HEK293 (cell line): ENCODE measurements around the gene IFNGR1.
"Not testable (repeated sequence)": the region's sequence is repeated elsewhere in the genome, so short reads cannot be mapped to it uniquely, and the experiment has no call there.

Experiments used
- CTCF ChIA-PET: fragments of 350-600 bp; formaldehyde crosslinking; extraction: SDS; loops from one replicate; lab custom pipeline; 2021; ENCODE audit warnings: antibody characterized with exemption; lab: Yijun Ruan, JAX
- POLR2A ChIA-PET: fragments of 300-600 bp; formaldehyde crosslinking; extraction: SDS; loops from one replicate; lab custom pipeline; 2020; ENCODE audit warnings: antibody characterized with exemption, inconsistent platforms; lab: Yijun Ruan, JAX
- H3K27ac ChIP-seq: fragments of 200-500 bp; sonication (Bioruptor generic); 2 replicates; pipeline ENCODE4 v1.5.1; 2014; ENCODE audit warnings: low read depth, low read length, control low read depth, inconsistent platforms; ENCODE audit errors: extremely low read depth
- H3K36me3 ChIP-seq, 2 experiments: fragments of 200-500 bp in 1 of 2; sonication (Bioruptor generic) in 1 of 2; 1 replicate in 1 of 2; 2 replicates in 1 of 2; pipeline ENCODE4 v1.5.1; 2014 to 2017; ENCODE audit warnings: inconsistent platforms in 2 of 2, low read length in 2 of 2; ENCODE audit not compliant: control insufficient read depth in 2 of 2, insufficient read depth in 1 of 2
- H3K4me1 ChIP-seq: fragments of 200-500 bp; sonication (Bioruptor generic); 2 replicates; pipeline ENCODE4 v1.5.1; 2014; ENCODE audit warnings: mild to moderate bottlenecking, low read length, inconsistent platforms; ENCODE audit not compliant: control insufficient read depth, insufficient read depth
- H3K4me3 ChIP-seq: 2 replicates; pipeline ENCODE4 v1.5.1; 2011; ENCODE audit warnings: low read depth, mild to moderate bottlenecking, control low read depth, low read length, moderate library complexity
- H3K9me3 ChIP-seq: fragments of 200-500 bp; sonication (Bioruptor generic); 2 replicates; pipeline ENCODE4 v1.5.1; 2014; ENCODE audit warnings: low read depth, low read length, inconsistent platforms; ENCODE audit not compliant: control insufficient read depth, insufficient read depth
- ATF2 ChIP-seq: fragments of 450-650 bp; formaldehyde crosslinking; IDR thresholded peaks from 2 replicates; pipeline ENCODE4 v1.5.1; 2016; ENCODE audit warnings: missing biosample characterization, missing genetic modification characterization, low read depth
- IKZF3 ChIP-seq: fragments of 450-650 bp; IDR thresholded peaks from 2 replicates; pipeline ENCODE4 v1.5.0; 2018; ENCODE audit warnings: missing biosample characterization, mild to moderate bottlenecking, missing genetic modification characterization, moderate library complexity
- KLF1 ChIP-seq: fragments of 450-650 bp; formaldehyde crosslinking; IDR thresholded peaks from 2 replicates; pipeline ENCODE4 v1.5.1; 2016; ENCODE audit warnings: missing biosample characterization, missing genetic modification characterization
- KLF9 ChIP-seq: fragments of 450-650 bp; formaldehyde crosslinking; IDR thresholded peaks from 2 replicates; pipeline ENCODE4 v1.5.1; 2016; ENCODE audit warnings: missing biosample characterization, missing genetic modification characterization, low read depth
- PRDM1 ChIP-seq: fragments of 450-650 bp; formaldehyde crosslinking; IDR thresholded peaks from 2 replicates; pipeline ENCODE4; 2016; ENCODE audit warnings: missing biosample characterization, missing genetic modification characterization
- SALL2 ChIP-seq: fragments of 450-650 bp; formaldehyde crosslinking; IDR thresholded peaks from 2 replicates; pipeline ENCODE4 v1.5.0; 2017; ENCODE audit warnings: missing biosample characterization, mild to moderate bottlenecking, missing genetic modification characterization, borderline replicate concordance
- TRIM28 ChIP-seq: IDR thresholded peaks from 2 replicates; pipeline ENCODE4 v1.6.1; 2011; ENCODE audit warnings: low read length, control low read depth, borderline replicate concordance
- ZNF146 ChIP-seq: fragments of 450-650 bp; formaldehyde crosslinking; IDR thresholded peaks from 2 replicates; pipeline ENCODE4 v1.5.1; 2016; ENCODE audit warnings: missing biosample characterization, missing genetic modification characterization
- ZNF16 ChIP-seq: fragments of 450-650 bp; formaldehyde crosslinking; IDR thresholded peaks from 2 replicates; pipeline ENCODE4 v1.5.1; 2016; ENCODE audit warnings: low read depth, missing biosample characterization, missing genetic modification characterization
- ZNF19 ChIP-seq: fragments of 450-650 bp; formaldehyde crosslinking; IDR thresholded peaks from 2 replicates; pipeline ENCODE4; 2016; ENCODE audit warnings: missing biosample characterization, missing genetic modification characterization, low read depth
- ZNF23 ChIP-seq: fragments of 450-650 bp; formaldehyde crosslinking; IDR thresholded peaks from 2 replicates; pipeline ENCODE4 v1.5.1; 2016; ENCODE audit warnings: missing biosample characterization, missing genetic modification characterization, borderline replicate concordance
- ZNF416 ChIP-seq: fragments of 450-650 bp; formaldehyde crosslinking; IDR thresholded peaks from 2 replicates; pipeline ENCODE4 v1.5.1; 2016; ENCODE audit warnings: missing biosample characterization, missing genetic modification characterization
- ZNF585B ChIP-seq: fragments of 450-650 bp; formaldehyde crosslinking; IDR thresholded peaks from 2 replicates; pipeline ENCODE4 v1.5.1; 2016; ENCODE audit warnings: missing biosample characterization, missing genetic modification characterization
- ZNF654 ChIP-seq: fragments of 450-650 bp; formaldehyde crosslinking; IDR thresholded peaks from 2 replicates; pipeline ENCODE4 v1.5.1; 2016; ENCODE audit warnings: low read depth, missing biosample characterization, missing genetic modification characterization
- ZNF701 ChIP-seq: fragments of 450-650 bp; formaldehyde crosslinking; IDR thresholded peaks from 2 replicates; pipeline ENCODE4 v1.5.1; 2016; ENCODE audit warnings: missing biosample characterization, missing genetic modification characterization
- ZNF747 ChIP-seq: fragments of 450-650 bp; formaldehyde crosslinking; IDR thresholded peaks from 2 replicates; pipeline ENCODE4 v1.5.1; 2016; ENCODE audit warnings: missing biosample characterization, missing genetic modification characterization
- ZNF843 ChIP-seq: fragments of 450-650 bp; formaldehyde crosslinking; IDR thresholded peaks from 2 replicates; pipeline ENCODE4 v1.5.1; 2016; ENCODE audit warnings: missing biosample characterization, missing genetic modification characterization
- ZXDB ChIP-seq: fragments of 450-650 bp; formaldehyde crosslinking; IDR thresholded peaks from 2 replicates; pipeline ENCODE4 v1.5.1; 2016; ENCODE audit warnings: missing biosample characterization, missing genetic modification characterization

IFNGR1 gene

GRCh38 chr6:137216875-137217553, 2.2 kb downstream of the IFNGR1 start (continued):
- TF ChIP-seq ATF2 (tag by site-specific recombination) = peak; percentile 64

DNA sequence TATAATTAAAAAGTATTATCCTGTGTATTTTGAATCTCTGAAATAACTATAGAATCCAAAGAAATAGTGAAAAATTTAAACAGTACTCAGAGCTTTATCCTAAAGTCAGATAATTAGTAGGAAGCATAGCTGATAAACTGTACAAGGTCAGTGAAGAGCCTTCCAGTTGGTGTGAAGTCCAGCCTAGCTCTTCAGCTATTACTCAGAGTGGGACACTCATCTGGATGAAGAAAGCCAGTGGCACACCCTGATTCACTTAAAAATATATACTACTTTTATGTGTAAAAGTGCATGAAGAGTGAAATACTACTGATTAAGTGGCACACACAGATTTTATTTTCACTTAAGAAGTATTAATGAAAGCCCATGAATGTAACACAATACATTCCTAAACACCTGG, 3.1 kb downstream of the IFNGR1 start:
- H3K4me3 ChIP-seq = no peak overlapping the region
- H3K9me3 ChIP-seq = no peaks in the 10 kb centered on the region
- H3K36me3 ChIP-seq = peaks cover 0 to 3% of the 10 kb centered on the region in 2 experiments; a peak in 1 of 3 replicates
- ChIA-PET CTCF (interaction anchor here (0.8 to 0.9 kb wide), 2 partner anchors 27 to 119 kb away, joined by 3 read pairs; no protein-coding TSS in a partner anchor), POLR2A (no interaction called here)
- peak; percentile 33; the same call in 1 of the 2 replicates for TF ChIP-seq PRDM1
- no peak for TF ChIP-seq KLF9 (tag by site-specific recombination)
- no peak overlapping the region for H3K27ac ChIP-seq
- H3K4me1 ChIP-seq = peaks cover 10% of the 10 kb centered on the region

DNA sequence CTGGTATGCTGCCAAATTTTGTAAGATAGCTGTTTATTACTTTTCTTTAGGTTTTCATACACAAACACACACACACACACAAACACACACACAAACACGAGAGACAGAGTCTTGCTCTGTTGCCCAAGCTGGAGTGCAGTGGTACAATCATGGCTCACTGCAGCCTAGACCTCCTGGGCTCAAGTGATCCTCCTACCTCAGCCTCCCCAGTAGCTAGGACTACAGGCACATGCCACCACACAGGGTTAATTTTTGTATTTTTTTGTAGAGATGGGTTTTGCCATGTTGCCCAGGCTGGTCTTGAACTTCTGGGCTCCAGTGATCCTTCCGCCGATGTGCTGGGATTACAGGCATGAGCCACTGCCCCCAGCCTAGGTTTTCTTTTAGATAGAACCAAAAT, 3.6 kb downstream of the IFNGR1 start:
- POLR2A ChIA-PET, H3K9me3 ChIP-seq, H3K4me1 ChIP-seq: not testable (repeated sequence)

DNA sequence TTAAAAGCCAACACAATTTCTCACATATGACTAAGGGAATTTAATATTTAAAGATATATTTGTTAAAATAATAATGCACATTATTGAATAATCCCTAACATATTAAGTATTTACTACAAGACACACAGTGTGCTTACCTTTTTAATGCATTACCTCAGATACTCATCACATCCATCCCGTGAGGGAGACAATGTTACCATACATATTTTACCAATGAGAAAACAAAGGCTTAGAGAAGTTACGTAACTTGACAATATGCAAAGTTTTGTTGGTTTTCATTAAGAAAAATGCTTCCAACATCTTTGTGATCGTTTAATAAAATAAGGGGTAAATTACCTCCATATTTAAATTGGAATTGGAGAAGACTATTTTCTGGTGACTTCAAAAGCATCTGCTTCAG, 4.3 kb downstream of the IFNGR1 start:
- no peak overlapping the region for H3K4me3 ChIP-seq
- ChIA-PET CTCF (interaction anchor here (0.6 to 0.9 kb wide), 2 partner anchors 126 to 138 kb away, joined by 3 read pairs; no protein-coding TSS in a partner anchor), POLR2A (no interaction called here)
- H3K27ac ChIP-seq = no peak overlapping the region
- peaks cover 10% of the 10 kb centered on the region for H3K4me1 ChIP-seq
- H3K36me3 ChIP-seq = peaks cover 0 to 3% of the 10 kb centered on the region in 2 experiments; a peak in 1 of 3 replicates
- H3K9me3 ChIP-seq = no peaks in the 10 kb centered on the region
- TF ChIP-seq ZNF23 (tag by site-specific recombination) (no peak), ZNF416 (no peak), ZNF654 (tag by site-specific recombination) (no peak), ZNF19 (tag by site-specific recombination) (no peak), ZNF747 (tag by site-specific recombination) (no peak), ZNF585B (tag by site-specific recombination) (no peak), ZNF146 (no peak), SALL2 (tag by site-specific recombination) (no peak), TRIM28 (no peak), ZXDB (tag by site-specific recombination) (no peak), IKZF3 (no peak), KLF1 (no peak), ZNF843 (tag by site-specific recombination) (no peak), ZNF701 (no peak), ZNF16 (tag by site-specific recombination) (no peak)

More for the DNA sequence above, 3.6 kb downstream of the IFNGR1 start:
- H3K4me3 ChIP-seq, H3K36me3 ChIP-seq, H3K27ac ChIP-seq: not testable (repeated sequence)
- CTCF ChIA-PET = interaction anchor here (0.8 to 0.9 kb wide), 3 partner anchors 28 to 139 kb away, joined by 3 read pairs; no protein-coding TSS in a partner anchor
